IPS-18c (cell line): ENCODE results near the gene ZDHHC7.

Experiments
- H3K4me3 ChIP-seq: 2 replicates; pipeline ENCODE4 v1.7.0; 2013; ENCODE audit warnings: low read depth, mild to moderate bottlenecking, low read length, moderate library complexity; ENCODE audit not compliant: insufficient read depth
- H3K9me3 ChIP-seq: one replicate; pipeline ENCODE4 v1.6.1; 2013; ENCODE audit warnings: mild to moderate bottlenecking, low read length, moderate library complexity; ENCODE audit not compliant: control insufficient read depth, insufficient read depth

The ZDHHC7 gene

DNA sequence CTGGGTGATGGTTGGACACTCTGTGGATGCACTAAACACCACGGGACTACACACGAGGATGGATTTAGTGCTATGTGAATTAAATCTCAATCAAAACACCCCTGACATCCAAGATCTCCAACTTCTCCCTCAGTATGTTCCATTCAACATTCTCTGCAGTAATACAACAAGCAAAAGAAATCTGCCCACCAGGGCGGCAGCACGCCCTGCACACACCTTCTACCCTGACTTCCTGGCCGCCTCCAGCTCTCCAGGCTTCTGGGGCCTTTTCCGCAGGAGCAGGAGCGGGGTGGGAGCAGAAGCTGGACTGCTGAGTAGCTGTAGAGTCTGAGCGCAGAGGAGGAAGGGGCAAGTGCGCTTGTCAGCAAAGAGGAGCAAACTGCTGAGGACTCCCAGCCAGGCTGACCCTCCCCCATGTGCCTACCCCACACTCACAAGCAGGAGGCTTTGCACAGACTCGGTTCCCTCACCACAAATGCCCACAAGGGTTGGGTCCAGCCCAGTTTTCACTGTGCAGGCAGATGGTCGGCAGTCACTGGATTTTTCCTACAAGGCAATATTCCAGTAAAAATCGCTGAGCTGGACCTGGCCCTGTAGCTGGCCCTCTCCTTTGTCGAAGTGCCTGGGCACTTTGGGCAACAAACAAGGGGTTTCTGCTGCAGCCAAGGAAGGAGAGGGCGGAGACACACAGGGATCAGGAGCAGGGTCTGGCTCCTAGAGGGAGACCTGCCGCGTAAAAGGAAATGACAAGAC, 22.8 kb downstream of the ZDHHC7 start:
- H3K9me3 ChIP-seq, result no peaks in the 10 kb centered on the region
- H3K4me3 ChIP-seq, result no peak overlapping the region

DNA sequence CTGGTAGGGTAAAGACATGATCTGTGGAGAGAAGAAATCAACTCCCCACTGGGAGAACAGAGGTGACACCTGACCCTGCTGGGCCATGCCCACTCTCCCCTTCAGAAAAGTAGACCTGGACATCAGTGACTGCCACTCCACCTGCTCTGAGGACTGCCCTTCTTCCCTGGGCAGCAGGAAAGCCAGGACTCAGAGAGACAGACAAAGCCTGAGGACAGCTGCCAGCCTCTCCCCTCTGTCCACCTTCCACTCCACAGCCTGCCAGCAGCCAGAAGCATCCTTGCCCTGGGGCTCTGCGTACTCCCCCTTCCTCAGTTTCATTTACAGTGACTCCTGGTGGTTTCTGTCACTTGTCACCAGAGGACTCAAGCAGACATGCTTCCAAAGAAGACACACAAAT, 24.5 kb downstream of the ZDHHC7 start:
- Histone ChIP-seq H3K4me3 (no peak overlapping the region), H3K9me3 (no peaks in the 10 kb centered on the region)

DNA sequence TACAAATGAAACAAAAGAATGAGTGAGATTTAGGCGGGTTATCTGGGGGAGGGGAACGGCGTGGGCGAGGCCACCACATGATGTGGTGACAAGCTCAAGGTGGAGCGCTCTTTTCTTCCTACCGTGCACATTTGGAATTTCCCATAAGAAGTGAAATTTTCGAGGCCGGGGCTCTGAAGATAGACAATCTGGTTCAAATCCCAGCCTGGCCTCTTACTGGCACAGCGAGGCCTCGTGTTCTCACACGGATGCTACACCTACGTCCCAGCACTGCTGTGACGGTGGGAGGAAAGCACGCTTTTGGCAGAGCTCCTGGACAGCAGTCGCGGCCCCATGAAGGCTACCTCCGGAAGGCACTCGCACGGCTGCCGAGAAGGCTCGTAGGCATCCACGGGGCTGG, 25.2 kb downstream of the ZDHHC7 start:
- Histone ChIP-seq H3K9me3 (no peaks in the 10 kb centered on the region), H3K4me3 (no peak overlapping the region; the same call in 1 of the 2 replicates)

DNA sequence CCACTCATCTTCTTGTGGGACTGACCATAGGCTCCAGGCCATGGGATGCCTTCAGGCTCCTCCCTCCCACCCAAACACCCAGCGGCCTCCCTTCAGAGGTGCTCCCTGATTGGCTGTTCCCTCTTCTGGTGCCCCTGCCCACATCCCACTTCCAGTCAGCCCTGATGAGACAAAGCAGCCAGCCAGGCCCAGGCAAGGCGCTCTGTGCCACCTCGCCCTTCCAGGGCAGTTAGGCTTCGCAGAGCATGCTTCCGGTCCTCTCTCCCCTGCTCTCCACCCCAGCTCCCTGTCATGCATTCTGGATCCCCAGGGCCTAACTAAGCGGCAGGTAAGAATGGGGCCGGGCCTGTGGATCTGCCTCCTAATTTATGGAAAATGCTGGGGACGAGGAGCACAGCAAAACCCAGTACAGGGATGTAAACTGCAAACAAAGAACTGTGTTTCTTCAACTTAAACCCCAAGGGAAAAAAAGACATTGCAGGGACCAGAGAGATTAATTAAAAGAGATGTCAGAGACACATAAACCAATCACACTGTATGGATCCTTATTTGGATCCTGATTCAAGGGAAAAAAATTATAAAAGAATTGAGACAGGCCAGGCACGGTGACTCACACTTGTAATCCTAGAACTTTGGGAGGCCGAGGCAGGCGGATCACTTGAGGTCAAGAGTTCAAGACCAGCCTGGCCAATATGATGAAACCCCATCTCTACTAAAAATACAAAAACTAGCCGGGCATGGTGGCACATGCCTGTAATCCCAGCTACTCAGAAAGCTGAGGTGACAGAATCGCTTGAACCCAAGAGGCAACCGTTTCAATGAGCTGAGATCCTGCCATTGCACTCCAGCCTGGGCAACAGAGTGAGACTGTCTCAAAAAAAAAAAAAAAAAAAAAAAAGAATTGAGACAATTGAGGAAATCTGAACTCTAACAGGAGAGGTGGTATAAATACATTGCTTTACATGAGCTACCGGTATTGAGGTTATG, 26.0 kb downstream of the ZDHHC7 start:
- Histone ChIP-seq H3K4me3 (no peak overlapping the region), H3K9me3 (no peaks in the 10 kb centered on the region)

DNA sequence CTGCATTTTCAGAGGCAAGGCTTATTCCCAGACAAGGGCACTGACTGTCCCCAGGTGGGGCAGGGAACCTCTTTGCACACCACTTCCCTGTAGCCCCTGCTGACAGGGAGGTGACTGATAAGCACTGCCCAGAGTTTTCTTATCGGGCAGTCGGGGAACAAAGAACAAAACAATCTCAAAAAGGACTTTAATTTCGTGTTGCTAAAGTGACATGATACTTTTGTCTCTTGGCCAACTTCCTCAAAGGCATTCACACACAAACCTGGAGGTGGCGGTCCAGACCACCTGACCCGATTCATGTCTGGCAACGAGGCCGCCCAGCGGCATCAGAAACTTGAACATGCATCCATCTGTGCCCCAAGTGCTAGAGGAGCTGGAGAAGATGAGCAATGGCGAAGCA, 28.9 kb downstream of the ZDHHC7 start:
- Histone ChIP-seq H3K9me3 (no peaks in the 10 kb centered on the region), H3K4me3 (no peak overlapping the region)

DNA sequence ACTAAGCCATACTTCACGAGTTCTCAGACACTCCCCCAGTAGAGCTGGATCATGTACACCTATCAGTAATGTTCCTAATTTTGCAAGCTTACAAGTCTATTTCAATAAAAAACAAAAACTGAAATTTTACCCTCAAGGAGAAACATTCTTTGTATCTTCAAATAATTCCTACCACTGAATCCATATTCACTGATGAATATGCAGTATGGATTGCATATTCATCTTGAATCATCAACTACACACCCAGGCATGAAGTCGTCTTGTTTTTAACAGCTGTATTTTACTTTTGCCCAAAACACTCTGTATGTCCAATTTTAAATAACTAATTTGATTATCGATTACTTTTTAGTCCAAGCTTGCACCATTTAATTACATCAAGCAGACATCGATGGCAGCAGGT, 31.8 kb downstream of the ZDHHC7 start:
- H3K9me3 ChIP-seq, result no peaks in the 10 kb centered on the region
- no peak overlapping the region for H3K4me3 ChIP-seq

DNA sequence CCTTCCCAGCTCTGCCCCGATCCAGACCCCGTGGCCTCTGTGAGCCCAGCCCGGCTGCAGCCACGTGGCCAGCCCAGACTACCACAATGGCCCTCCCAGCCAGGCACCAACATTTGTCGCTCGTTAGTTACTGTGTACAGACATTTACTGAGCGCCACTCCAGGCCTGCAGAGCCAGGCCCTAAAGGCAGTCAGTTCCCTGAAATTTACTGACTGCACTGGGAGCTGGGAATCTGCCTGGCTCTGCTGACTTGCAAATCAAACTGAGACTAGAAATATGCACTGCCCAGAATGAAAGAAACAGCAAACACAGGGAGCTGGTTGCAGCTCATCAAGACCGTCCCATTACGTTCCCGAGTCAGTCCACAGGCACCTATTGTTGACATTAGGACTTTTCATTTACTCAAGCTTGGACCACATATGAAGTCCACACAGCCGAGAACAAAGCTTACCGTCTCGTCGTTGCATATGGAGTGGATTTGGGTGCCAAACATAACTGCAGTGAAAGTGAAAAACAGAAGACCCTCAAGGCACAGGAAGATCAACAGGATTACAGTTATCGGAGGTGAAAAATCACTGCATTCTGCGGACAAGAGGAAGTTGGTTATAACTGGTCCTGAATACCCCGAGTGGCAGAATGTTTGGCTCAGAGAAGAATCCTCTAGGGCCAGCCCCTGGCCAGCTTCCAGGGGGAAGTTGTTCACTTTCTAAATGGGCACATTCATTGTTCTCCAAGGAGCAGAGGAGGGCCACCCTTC, 34.5 kb downstream of the ZDHHC7 start:
- Histone ChIP-seq H3K4me3 (no peak overlapping the region), H3K9me3 (no peaks in the 10 kb centered on the region)

DNA sequence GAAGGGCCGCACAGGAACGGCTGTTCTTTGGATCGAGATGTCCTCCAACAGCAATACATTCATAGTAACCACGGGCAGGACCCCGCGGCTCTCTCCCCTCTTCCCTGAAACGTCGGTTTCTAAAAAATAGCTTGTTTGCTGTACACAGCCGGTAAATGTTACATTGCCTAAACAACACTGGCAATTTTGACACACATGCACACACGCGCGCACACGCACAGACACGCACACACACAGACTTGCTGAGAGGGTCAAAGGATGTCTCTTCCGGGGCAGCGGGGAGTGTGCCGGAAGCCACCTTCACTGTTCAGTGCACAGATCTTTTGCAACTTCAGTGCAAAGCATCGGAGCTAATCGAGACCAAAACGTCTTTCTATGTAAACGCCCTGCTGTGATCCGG, 35.8 kb downstream of the ZDHHC7 start:
- no peaks in the 10 kb centered on the region for H3K9me3 ChIP-seq
- no peak overlapping the region for H3K4me3 ChIP-seq

DNA sequence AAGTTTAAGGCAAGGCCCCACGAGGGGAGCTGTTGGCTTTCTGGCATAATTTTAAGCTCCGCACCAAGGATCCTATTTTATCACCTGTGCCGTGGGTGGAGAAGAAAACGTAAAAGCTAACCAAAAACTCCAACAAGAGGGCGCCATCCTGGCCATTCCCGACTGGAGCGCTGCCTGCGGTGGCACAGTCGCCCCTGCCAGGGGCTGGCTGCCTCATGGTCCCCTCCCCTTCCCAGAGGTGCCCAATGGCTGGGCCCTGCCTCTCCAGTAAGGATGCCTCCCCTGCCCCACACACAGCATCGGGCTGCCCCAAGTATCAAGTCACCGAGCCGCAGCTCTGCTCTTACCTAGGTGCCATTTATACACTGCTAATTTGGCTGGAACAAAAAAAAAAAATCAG, 36.3 kb downstream of the ZDHHC7 start:
- no peak overlapping the region for H3K4me3 ChIP-seq
- no peaks in the 10 kb centered on the region for H3K9me3 ChIP-seq

DNA sequence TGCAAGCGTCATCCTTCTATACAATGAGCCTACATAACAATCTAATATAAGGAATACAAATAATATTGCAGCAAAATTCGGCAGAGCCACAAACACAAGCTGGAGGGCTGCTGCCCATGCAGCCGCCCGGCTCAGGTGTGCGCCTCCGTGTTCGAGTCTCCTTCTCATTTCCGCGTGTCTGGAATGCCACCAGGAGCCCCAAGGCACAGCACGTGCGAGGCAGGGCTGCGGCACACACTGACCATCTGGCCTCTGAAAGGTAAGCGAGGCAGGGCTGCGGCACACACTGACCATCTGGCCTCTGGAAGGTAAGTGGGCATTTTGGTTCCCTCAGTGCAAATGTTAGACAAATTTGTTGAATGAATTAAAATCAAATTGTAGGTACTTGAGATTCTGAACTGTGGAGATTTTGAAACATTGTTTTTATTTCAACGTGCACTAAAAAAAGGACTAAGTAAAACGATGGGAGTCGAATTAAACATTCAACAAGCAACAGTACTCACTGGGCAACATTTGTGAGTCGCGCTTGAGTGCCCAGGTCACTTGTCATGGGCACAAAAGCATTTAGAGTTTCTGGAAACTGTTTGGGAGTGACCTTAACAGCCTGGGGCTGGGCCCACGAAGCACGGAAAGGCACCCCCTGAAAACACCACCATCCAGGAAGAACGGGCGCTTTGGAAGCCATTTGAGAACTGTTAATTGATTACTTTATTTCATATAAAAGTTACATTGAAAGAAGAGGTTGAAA, 37.4 kb downstream of the ZDHHC7 start:
- Histone ChIP-seq H3K9me3 (no peaks in the 10 kb centered on the region), H3K4me3 (no peak overlapping the region)

DNA sequence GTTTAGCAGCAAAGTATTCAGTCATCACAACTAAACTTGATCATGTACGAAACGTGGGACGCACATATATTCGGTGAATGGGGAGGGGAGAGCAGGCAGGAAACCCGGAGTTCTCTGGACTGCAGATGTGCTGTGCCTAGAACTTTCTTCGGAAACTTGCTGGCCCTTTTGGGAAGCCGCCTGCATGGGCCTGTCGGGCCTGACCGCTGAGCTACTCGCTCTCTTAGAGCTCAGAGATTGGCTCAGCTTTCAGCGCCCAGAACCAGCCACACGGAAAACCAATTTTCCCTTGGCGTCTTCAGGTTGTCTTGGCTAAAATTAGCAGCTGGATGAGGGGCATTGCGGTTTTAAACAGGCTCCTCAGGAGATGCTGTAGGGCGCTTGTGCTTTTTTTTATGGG, 38.1 kb downstream of the ZDHHC7 start:
- no peak overlapping the region for H3K4me3 ChIP-seq
- no peaks in the 10 kb centered on the region for H3K9me3 ChIP-seq

DNA sequence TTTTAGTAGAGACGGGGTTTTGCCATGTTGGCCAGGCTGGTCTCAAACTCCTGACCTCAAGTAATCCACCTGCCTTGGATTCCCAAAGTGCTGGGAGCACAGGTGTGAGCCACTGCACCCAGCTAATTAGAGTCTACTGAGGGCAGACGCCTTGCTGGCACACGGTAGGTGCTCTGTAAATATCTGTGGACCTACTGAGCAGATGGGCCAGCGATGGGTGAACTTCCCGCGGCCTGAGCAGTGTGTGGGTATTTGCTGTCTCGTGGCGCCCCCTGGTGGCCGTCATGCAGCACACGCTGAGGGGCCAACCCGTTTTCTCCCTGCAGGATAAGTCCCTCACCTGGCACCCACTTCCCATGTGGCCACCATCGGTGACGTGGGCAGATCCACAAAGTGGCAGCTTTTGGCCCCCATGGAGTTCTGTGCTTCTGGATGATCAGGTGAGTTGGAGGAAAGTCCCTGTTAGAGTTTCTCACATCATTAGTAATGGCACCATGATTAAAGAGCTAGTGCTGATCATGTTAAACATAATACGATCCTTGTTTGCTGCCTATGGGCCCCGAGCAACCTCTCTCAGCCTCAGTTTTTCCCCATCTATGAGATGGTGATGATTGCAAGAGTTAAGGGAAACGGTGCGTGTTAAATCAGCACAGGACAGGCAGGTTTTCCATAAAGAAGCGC, 40.7 kb downstream of the ZDHHC7 start:
- no peak overlapping the region for H3K4me3 ChIP-seq

DNA sequence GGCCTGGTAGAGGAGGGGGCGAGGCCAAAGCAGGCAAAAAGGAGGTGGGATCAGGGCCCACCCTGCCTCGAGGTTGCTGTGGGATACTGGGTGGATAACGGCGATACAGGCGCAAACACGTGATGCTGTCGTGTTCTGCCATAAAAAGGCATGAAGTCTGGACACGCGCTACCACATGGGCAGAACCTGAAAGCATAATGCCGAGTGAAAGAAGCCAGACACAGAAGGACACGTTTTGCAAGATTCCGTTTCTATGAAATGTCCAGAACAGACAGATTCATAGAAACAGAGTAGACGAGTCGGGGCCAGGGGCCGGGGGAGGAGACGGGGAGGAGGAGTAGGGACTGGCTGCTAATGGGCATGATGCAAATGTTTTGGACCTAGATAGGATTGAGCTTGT, 43.5 kb downstream of the ZDHHC7 start:
- no peaks in the 10 kb centered on the region for H3K9me3 ChIP-seq
- no peak overlapping the region for H3K4me3 ChIP-seq

More for the DNA sequence above, 40.7 kb downstream of the ZDHHC7 start:
- H3K9me3 ChIP-seq, result no peaks in the 10 kb centered on the region

DNA sequence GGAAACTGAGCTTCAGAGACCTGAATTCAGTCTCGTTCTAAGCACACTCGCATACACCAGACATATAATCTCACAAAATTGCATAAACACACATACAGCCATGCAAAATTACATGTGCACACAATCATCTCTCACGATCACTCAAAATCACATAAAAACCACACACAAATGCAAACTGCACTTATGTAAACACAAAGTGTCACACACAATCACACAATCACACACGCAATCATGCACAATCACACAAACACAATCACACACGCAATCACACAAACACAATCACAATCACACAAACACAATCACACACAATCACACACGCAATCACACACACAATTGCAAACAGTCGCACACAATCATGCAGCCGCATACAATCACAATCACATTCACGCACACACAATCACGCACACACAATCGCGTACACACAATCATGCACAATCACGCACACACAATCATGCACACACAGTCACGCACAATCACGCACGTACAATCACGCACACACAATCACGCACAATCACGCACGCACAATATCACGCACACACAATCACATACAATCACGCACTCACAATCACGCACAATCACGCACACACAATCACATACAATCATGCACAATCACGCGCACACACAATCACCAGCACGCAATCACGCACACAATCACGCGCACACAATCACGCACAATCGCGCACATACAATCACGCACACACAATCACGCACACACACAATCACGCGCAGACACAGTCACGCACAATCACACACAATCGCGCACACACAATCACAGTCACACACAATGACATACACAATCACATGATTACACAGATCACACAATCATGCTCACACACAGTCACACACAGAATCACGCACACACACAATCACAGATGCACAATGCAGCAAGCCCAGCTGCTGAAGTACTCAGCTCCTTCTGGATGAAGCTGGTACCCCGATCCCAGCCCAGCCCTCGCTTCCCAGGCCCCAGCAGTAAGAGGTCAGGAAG, 45.6 kb downstream of the ZDHHC7 start:
- Histone ChIP-seq H3K4me3 (no peak overlapping the region), H3K9me3 (no peaks in the 10 kb centered on the region)

DNA sequence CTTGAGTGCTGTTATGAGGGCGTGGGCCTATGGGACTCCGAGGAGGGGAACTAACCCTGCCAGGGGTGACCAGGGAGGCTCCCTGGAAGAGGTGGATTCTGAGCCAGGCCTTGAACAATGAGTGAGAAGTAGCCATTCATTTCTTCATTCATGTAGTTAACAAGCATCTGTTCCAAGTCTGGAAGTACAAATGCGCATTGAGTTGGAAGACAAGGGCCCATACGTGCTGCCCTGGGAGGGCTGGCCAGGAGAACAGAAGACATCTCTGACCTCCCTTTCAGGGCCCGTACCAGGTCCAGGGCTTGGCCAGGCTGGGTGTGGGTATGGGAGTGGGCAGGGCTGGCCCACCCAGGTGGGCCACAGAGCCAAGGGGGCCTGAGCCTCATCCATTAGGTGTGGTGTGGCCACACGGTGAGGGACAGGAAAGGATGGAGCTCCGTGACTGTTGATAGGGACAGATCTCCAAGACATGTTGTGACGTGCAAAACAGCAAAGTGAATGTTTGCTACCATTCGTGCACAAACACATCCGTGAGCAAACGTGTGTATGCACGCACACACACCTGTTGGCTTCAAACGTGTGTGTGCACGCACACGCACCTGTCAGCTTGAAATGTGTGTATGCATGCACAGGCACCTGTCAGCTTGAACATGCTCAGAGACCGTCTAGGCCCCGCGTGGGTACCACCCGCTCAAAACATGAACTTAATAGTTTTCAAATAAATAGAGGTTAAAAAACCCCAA, 46.8 kb downstream of the ZDHHC7 start:
- H3K9me3 ChIP-seq, result no peaks in the 10 kb centered on the region

More for the DNA sequence above, 46.8 kb downstream of the ZDHHC7 start:
- no peak overlapping the region for H3K4me3 ChIP-seq
